Measurements from ENCODE around the gene ZNF532. TPM values are rescaled to one million over a fixed set of nuclear protein-coding genes. Genes with fewer than 3 reads are reported as not detected.

ZNF532 gene
- total and polyA plus RNA-seq, 2 of the 13 experiments (the other 11 are each of a cell fraction or from before 2014, with no cell fraction given) = not detected

DNA sequence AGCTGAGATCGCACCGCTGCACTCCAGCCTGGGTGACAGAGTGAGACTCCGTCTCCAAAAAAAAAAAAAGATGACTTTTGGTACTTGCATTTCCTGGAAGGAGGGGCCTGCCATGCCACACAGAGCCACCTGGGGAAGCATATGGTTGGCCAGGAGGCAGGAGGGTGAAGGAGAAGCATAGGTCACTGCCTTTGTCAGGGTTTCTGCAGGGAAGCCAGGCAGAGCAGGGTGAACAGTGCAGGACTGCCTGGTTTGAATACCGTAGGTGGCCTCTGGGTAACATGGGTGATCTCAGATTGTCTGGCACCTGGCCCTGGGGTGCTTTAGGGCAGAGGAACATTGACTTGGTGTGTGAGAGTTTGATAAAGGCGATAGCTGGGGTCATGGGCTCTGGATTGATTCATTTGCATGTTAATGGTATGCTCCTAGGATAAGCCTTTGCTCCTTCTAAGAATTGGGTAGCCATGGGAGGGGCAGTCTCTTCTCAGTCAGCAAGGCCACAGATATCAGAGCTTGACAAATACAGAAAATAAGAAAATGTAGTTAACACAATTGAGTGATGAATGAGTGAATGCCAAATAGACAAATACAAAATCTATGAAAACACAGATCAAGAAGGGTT is 151.0 kb downstream of the ZNF532 start:
- ATAC-seq (no peak), FAIRE-seq (no peak), DNase-seq (ENCODE audit: low spot score) (no peak)
- POLR2A ChIA-PET = no interaction called here
- in situ Hi-C loops (cut with HindIII; ENCODE audit: extremely low pct_ligation_motif_present, low pct_unique_long_range_greater_than_20kb) = no loop called here
- intact Hi-C loops (cut with micrococcal nuclease; ENCODE audit: unreplicated experiment) = no loop called here
- no TSS peak for BruUV-seq (replicated peaks)
- Histone ChIP-seq H4K20me1 (ENCODE audit: insufficient read depth, low read length) (no peaks in the 10 kb centered on the region), H2AFZ (ENCODE audit: low read length) (no peak overlapping the region), H3K4me1 (ENCODE audit: insufficient read depth, low read length) (no peaks in the 10 kb centered on the region), H3K9me3 (ENCODE audit: low read length) (no peaks in the 10 kb centered on the region), H3K4me3 (replicated peaks in 1 of 3; ENCODE audit: insufficient read depth in 1 of 3, low read depth in 2 of 3, low read length in 3 of 3) (no peak overlapping the region), H3K9ac (ENCODE audit: insufficient read depth, low read depth, low read length) (no peak overlapping the region), H3K4me2 (ENCODE audit: low read depth, low read length) (no peak overlapping the region), H3K27me3 (ENCODE audit: control insufficient read depth in 1 of 2, insufficient read depth in 2 of 2, low read length in 2 of 2) (peaks cover 1 to 13% of the 10 kb centered on the region in 2 experiments; a peak in 3 of 5 replicates), H3K36me3 (replicated peaks in 1 of 2; ENCODE audit: control insufficient read depth in 1 of 2, insufficient read depth in 2 of 2, low read length in 2 of 2) (no peaks in the 10 kb centered on the region), H3K79me2 (ENCODE audit: insufficient read depth, low read length) (no peaks in the 10 kb centered on the region), H3K27ac (ENCODE audit: extremely low read length, insufficient read depth, low read length) (no peak overlapping the region)
- no peak for TF ChIP-seq FOXP1 (IDR thresholded peaks at IDR 0.05)
- no peak for TF ChIP-seq FOXP1 (CRISPR knock-in tag; IDR thresholded peaks at IDR 0.05)
- TF ChIP-seq ZNF17 (CRISPR knock-in tag; IDR thresholded peaks at IDR 0.05) = no peak
- TF ChIP-seq, protein P1, sequence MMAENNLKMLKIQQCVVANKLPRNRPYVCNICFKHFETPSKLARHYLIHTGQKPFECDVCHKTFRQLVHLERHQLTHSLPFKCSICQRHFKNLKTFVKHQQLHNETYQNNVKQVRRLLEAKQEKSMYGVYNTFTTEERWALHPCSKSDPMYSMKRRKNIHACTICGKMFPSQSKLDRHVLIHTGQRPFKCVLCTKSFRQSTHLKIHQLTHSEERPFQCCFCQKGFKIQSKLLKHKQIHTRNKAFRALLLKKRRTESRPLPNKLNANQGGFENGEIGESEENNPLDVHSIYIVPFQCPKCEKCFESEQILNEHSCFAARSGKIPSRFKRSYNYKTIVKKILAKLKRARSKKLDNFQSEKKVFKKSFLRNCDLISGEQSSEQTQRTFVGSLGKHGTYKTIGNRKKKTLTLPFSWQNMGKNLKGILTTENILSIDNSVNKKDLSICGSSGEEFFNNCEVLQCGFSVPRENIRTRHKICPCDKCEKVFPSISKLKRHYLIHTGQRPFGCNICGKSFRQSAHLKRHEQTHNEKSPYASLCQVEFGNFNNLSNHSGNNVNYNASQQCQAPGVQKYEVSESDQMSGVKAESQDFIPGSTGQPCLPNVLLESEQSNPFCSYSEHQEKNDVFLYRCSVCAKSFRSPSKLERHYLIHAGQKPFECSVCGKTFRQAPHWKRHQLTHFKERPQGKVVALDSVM (CRISPR knock-in tag; IDR thresholded peaks at IDR 0.05) = no peak
- no peak for TF ChIP-seq ZNF839 (CRISPR knock-in tag; IDR thresholded peaks at IDR 0.05; ENCODE audit: borderline replicate concordance)
- TF ChIP-seq, protein P2, sequence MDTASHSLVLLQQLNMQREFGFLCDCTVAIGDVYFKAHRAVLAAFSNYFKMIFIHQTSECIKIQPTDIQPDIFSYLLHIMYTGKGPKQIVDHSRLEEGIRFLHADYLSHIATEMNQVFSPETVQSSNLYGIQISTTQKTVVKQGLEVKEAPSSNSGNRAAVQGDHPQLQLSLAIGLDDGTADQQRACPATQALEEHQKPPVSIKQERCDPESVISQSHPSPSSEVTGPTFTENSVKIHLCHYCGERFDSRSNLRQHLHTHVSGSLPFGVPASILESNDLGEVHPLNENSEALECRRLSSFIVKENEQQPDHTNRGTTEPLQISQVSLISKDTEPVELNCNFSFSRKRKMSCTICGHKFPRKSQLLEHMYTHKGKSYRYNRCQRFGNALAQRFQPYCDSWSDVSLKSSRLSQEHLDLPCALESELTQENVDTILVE (CRISPR knock-in tag; IDR thresholded peaks at IDR 0.05) = no peak
- TF ChIP-seq ZNF850 (CRISPR knock-in tag; conservative IDR thresholded peaks at IDR 0.05) = no peak
- no peak for TF ChIP-seq NFIB (CRISPR knock-in tag; IDR thresholded peaks at IDR 0.05; ENCODE audit: borderline replicate concordance)
- no peak for TF ChIP-seq ZNF616 (CRISPR knock-in tag; IDR thresholded peaks at IDR 0.05; ENCODE audit: low read depth)
- no peak for TF ChIP-seq ZNF264 (CRISPR knock-in tag; IDR thresholded peaks at IDR 0.05)
- no peak for TF ChIP-seq NFE2L1 (CRISPR knock-in tag; IDR thresholded peaks at IDR 0.05; ENCODE audit: borderline replicate concordance)
- TF ChIP-seq, protein P3, sequence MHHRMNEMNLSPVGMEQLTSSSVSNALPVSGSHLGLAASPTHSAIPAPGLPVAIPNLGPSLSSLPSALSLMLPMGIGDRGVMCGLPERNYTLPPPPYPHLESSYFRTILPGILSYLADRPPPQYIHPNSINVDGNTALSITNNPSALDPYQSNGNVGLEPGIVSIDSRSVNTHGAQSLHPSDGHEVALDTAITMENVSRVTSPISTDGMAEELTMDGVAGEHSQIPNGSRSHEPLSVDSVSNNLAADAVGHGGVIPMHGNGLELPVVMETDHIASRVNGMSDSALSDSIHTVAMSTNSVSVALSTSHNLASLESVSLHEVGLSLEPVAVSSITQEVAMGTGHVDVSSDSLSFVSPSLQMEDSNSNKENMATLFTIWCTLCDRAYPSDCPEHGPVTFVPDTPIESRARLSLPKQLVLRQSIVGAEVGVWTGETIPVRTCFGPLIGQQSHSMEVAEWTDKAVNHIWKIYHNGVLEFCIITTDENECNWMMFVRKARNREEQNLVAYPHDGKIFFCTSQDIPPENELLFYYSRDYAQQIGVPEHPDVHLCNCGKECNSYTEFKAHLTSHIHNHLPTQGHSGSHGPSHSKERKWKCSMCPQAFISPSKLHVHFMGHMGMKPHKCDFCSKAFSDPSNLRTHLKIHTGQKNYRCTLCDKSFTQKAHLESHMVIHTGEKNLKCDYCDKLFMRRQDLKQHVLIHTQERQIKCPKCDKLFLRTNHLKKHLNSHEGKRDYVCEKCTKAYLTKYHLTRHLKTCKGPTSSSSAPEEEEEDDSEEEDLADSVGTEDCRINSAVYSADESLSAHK (CRISPR knock-in tag; IDR thresholded peaks at IDR 0.05; ENCODE audit: borderline replicate concordance) = no peak
- no peak for TF ChIP-seq SRF (IDR thresholded peaks at IDR 0.05; ENCODE audit: low read depth, low read length)
- TF ChIP-seq RNF2 (conservative IDR thresholded peaks at IDR 0.05; ENCODE audit: low read depth) = no peak
- TF ChIP-seq ZNF234 (CRISPR knock-in tag; conservative IDR thresholded peaks at IDR 0.05) = no peak
- 40% methylated on average over 4 of the region's 5 CpGs for WGBS (ENCODE audit: low lambda C conversion rate)
- CTCF ChIA-PET (ENCODE audit: low intra/inter-chr PET ratio, low total read pairs) = no interaction called here
